Measurements from ENCODE around the gene CRAMP1.

DNA sequence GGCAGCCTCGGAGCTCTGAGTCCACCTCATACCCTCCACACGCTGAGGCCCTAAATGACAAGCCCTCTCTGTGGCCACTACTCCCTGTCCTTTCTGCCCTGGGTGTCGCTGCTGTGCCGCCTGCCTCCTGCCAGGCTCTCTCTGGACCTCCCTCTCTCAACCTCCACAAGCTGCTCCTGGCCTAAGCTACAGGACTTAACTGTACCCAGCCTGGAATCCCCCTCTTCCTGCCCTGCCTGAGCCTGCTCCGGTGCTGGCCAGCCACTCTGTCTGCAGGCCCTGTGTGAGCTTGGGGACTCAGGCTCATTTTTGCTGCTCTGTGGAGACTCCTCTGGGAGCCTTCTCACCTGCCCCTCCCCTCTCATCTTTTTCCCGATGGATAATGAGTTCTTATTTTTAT is 21.8 kb upstream of the CRAMP1 start:
- TF ChIP-seq, protein P1, sequence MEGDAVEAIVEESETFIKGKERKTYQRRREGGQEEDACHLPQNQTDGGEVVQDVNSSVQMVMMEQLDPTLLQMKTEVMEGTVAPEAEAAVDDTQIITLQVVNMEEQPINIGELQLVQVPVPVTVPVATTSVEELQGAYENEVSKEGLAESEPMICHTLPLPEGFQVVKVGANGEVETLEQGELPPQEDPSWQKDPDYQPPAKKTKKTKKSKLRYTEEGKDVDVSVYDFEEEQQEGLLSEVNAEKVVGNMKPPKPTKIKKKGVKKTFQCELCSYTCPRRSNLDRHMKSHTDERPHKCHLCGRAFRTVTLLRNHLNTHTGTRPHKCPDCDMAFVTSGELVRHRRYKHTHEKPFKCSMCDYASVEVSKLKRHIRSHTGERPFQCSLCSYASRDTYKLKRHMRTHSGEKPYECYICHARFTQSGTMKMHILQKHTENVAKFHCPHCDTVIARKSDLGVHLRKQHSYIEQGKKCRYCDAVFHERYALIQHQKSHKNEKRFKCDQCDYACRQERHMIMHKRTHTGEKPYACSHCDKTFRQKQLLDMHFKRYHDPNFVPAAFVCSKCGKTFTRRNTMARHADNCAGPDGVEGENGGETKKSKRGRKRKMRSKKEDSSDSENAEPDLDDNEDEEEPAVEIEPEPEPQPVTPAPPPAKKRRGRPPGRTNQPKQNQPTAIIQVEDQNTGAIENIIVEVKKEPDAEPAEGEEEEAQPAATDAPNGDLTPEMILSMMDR (IDR thresholded peaks at IDR 0.05): no peak
- TF ChIP-seq POLR2A (IDR thresholded peaks at IDR 0.05): no peak

Measured in adrenal gland (tissue), 5 donors.